Testis (tissue), 2 donors: ENCODE measurements around the gene TSPAN10.

Experiments used
- POLR2A ChIP-seq: fragments of 450-650 bp; IDR thresholded peaks from one replicate; pipeline ENCODE4 v1.6.1; 2017; ENCODE audit warnings: antibody characterized with exemption, mild to moderate bottlenecking, moderate library complexity
- TF ChIP-seq, protein P1 (sequence below), 3 experiments: fragments of 450-650 bp in 2 of 3; fragments of 200-600 bp in 1 of 3; sonication (generic) in 1 of 3; IDR thresholded peaks; one replicate each; pipeline ENCODE4 v1.5.1; 2016 to 2019; ENCODE audit warnings: antibody characterized with exemption in 3 of 3, mild to moderate bottlenecking in 2 of 3, moderate library complexity in 1 of 3

DNA sequence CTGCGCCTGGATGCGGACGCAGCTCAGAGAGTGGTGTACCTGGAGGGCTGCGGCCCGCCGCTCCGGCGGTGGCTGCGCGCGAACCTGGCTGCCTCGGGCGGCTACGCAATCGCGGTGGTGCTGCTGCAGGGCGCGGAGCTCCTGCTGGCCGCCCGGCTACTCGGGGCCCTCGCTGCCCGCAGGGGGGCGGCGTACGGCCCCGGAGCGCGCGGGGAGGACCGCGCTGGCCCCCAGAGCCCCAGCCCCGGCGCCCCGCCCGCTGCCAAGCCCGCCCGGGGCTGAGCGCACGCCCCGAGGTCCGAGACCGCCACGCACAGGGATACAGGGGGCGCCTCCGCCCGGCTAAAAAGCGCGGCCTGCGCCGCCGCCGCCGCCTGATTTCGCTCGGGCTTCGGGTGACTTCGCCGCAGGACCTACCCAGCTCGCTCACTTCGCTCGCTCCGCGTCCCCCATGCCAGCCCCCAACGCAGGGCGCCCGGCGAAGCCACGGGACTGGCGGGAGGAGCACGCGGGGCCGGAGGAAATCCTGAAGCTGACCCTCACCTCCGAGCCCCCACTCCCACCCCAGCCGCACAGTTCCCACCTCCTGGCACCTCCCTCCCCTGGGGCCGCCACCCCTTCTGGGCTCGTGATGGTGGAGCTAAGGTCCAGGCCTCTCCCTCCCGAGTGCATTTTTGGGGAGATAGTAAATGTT is 11.2 kb downstream of the TSPAN10 start:
- TF ChIP-seq, protein P1, sequence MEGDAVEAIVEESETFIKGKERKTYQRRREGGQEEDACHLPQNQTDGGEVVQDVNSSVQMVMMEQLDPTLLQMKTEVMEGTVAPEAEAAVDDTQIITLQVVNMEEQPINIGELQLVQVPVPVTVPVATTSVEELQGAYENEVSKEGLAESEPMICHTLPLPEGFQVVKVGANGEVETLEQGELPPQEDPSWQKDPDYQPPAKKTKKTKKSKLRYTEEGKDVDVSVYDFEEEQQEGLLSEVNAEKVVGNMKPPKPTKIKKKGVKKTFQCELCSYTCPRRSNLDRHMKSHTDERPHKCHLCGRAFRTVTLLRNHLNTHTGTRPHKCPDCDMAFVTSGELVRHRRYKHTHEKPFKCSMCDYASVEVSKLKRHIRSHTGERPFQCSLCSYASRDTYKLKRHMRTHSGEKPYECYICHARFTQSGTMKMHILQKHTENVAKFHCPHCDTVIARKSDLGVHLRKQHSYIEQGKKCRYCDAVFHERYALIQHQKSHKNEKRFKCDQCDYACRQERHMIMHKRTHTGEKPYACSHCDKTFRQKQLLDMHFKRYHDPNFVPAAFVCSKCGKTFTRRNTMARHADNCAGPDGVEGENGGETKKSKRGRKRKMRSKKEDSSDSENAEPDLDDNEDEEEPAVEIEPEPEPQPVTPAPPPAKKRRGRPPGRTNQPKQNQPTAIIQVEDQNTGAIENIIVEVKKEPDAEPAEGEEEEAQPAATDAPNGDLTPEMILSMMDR (IDR thresholded peaks at IDR 0.05), result no peak
- TF ChIP-seq POLR2A, result no peak
